Ovary (tissue), 9 donors: ENCODE data around the gene HTR3A. TPM values are rescaled to one million over a fixed set of nuclear protein-coding genes. Genes with fewer than 3 reads are reported as not detected.

Experiments used
- DNase-seq, 5 donors: peaks; one replicate each; pipeline ENCODE4 v3.0.0-alpha.2; 2019 to 2020
- H3K27ac ChIP-seq, 2 donors: fragments of 200-600 bp; one replicate each; pipeline versions ENCODE4 v1.5.1 to v1.8.0; 2019 to 2022
- H3K27me3 ChIP-seq: fragments of 200-600 bp; one replicate; pipeline ENCODE4 v1.8.0; 2022
- H3K36me3 ChIP-seq: fragments of 200-600 bp; sonication (generic); one replicate; pipeline ENCODE4 v1.5.1; 2019
- H3K4me1 ChIP-seq: one replicate; pipeline ENCODE4 v1.8.1; 2013; ENCODE audit warnings: mild to moderate bottlenecking, moderate library complexity; ENCODE audit not compliant: insufficient read depth
- H3K4me3 ChIP-seq: fragments of 200-600 bp; sonication (generic); one replicate; pipeline ENCODE4 v1.5.1; 2017
- H3K9me3 ChIP-seq, 2 donors: fragments of 200-600 bp in 1 of 2; sonication (generic) in 1 of 2; one replicate each; pipeline versions ENCODE4 v1.5.1 to v1.8.1; 2013 to 2019; ENCODE audit warnings: mild to moderate bottlenecking in 1 of 2, moderate library complexity in 1 of 2
- EP300 ChIP-seq: sonication (generic); formaldehyde crosslinking; IDR thresholded peaks from one replicate; pipeline ENCODE4 v1.6.1; 2017; ENCODE audit warnings: antibody characterized with exemption
- POLR2A ChIP-seq: fragments of 450-650 bp; IDR thresholded peaks from one replicate; pipeline ENCODE4 v1.6.1; 2017; ENCODE audit warnings: antibody characterized with exemption, mild to moderate bottlenecking, moderate library complexity
- WGBS, 3 donors: extraction: QIAGEN DNeasy Blood & Tissue Kit in 1 of 3; methylation state at CpG; one replicate each; pipeline versions ENCODE4 v1.1.5 to v1.1.7; 2013 to 2017; 5-methylcytosine and 5-hydroxymethylcytosine counted together
- intact Hi-C, 4 donors: fragments of 100-400 bp; cut with DNase I; formaldehyde crosslinking; loops; one replicate each; pipeline versions ENCODE4 v1.11.0 to v1.15.1; 2022 to 2023
- polyA plus RNA-seq, 2 donors: library from polyadenylated mRNA; stranded (reverse); fragments of 200-250 nt in 1 of 2; fragments of 350-450 nt in 1 of 2; fragmentation: Illumina TruSeq in 1 of 2; extraction: RNeasy Lipid Tissue Mini Kit (QIAGEN cat#74804) in 1 of 2; gene quantifications; one replicate each; pipeline ENCODE4 v1.2.3, GENCODE V29; 2013 to 2014
- total RNA-seq, 7 donors: library from RNA; depleted of rRNA in 2 of 7; stranded (reverse); fragments of >200 nt in 2 of 7; fragmentation: NEBNext Ultra II Directional in 3 of 7; extraction: Animal tissue kit (Norgen Biotek cat#: 25700) in 3 of 7; gene quantifications; one replicate each; pipeline versions ENCODE4 v1.1.0 to v1.2.4, GENCODE V29; 2016 to 2023
- TF ChIP-seq, protein P1 (sequence below), 3 donors: fragments of 450-650 bp in 2 of 3; fragments of 200-600 bp in 1 of 3; IDR thresholded peaks; one replicate each; pipeline versions ENCODE4 v1.5.1 to v1.8.0; 2016 to 2022; ENCODE audit warnings: antibody characterized with exemption in 3 of 3, mild to moderate bottlenecking in 1 of 3
- donor health status: DM: no; HTN: no; CAD: no; lungs with moderate emphysema.
- donor health status: DM: no; HTN: no; CAD: no.
- donor health status: Bipolar disorder and iron deficiency.
- donor health status: DM: yes; HTN: yes; CAD: no.
- donor health status: DM: no; HTN: no; CAD: no.
- donor health status: DM: yes; HTN: yes; CAD: no.

HTR3A gene
- total and polyA plus RNA-seq, 9 donors: not detected

DNA sequence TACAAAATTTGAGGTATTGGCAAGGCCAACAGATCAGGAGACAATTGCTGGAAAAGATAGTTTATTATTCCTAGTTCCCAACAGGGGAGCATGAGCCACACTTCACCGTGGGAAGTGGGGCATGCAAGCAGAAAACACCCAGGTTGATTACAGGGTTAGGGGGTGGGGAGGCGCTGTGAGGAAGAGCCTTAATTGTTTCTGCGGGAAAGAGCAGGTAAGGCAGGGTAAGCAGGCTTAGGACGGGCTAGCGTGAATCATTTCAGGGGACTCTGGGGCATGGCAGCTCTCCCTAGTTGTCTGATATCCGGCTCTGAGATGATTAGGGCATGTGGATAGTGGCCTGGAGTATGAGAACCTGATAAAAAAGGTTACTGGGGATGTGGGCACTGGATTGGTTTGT is 20.7 kb upstream of the HTR3A start:
- no peaks in the 10 kb centered on the region for H3K4me1 ChIP-seq
- H3K27me3 ChIP-seq: no peaks in the 10 kb centered on the region
- no peak for DNase-seq
- H3K4me3 ChIP-seq: no peak overlapping the region
- H3K36me3 ChIP-seq: no peaks in the 10 kb centered on the region
- WGBS, 3 donors: 56 to 61% (median 57%) methylated on average over 6 of the region's 6 CpGs
- no peaks in the 10 kb centered on the region for H3K9me3 ChIP-seq
- TF ChIP-seq POLR2A (no peak), EP300 (no peak)
- TF ChIP-seq, protein P1, sequence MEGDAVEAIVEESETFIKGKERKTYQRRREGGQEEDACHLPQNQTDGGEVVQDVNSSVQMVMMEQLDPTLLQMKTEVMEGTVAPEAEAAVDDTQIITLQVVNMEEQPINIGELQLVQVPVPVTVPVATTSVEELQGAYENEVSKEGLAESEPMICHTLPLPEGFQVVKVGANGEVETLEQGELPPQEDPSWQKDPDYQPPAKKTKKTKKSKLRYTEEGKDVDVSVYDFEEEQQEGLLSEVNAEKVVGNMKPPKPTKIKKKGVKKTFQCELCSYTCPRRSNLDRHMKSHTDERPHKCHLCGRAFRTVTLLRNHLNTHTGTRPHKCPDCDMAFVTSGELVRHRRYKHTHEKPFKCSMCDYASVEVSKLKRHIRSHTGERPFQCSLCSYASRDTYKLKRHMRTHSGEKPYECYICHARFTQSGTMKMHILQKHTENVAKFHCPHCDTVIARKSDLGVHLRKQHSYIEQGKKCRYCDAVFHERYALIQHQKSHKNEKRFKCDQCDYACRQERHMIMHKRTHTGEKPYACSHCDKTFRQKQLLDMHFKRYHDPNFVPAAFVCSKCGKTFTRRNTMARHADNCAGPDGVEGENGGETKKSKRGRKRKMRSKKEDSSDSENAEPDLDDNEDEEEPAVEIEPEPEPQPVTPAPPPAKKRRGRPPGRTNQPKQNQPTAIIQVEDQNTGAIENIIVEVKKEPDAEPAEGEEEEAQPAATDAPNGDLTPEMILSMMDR (IDR thresholded peaks at IDR 0.05): no peak
- intact Hi-C loops: no loop called here
- no peak overlapping the region for H3K27ac ChIP-seq

DNA sequence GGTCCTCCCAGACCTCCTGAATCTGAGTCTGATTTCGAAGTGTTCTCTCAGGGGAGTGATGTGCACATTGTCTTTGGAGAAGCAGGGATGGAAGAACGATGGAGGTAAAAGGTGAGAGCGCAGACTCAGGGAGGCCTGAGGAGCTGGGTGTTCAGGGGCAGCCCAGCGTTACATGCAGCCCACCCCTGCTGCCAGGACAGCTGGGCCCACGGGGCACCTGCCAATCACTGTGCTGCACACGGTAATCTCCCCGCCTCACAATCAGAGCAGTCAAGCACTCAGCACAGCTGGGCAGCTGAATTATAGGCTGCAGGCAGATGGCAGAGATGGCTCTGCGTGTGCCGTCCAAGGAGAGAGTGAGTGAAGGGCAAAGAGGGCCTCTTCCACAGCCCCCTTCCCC is 17.9 kb upstream of the HTR3A start:
- TF ChIP-seq, protein P1 (IDR thresholded peaks at IDR 0.05): no peak
- TF ChIP-seq EP300: no peak
- no peak for TF ChIP-seq POLR2A
- no peak for DNase-seq
- Histone ChIP-seq H3K27ac (no peak overlapping the region), H3K36me3 (no peaks in the 10 kb centered on the region), H3K4me3 (no peak overlapping the region), H3K27me3 (no peaks in the 10 kb centered on the region), H3K9me3 (no peaks in the 10 kb centered on the region), H3K4me1 (no peaks in the 10 kb centered on the region)
- intact Hi-C loops: no loop called here
- WGBS, 3 donors: 39 to 46% (median 41%) methylated on average over 9 of the region's 9 CpGs

DNA sequence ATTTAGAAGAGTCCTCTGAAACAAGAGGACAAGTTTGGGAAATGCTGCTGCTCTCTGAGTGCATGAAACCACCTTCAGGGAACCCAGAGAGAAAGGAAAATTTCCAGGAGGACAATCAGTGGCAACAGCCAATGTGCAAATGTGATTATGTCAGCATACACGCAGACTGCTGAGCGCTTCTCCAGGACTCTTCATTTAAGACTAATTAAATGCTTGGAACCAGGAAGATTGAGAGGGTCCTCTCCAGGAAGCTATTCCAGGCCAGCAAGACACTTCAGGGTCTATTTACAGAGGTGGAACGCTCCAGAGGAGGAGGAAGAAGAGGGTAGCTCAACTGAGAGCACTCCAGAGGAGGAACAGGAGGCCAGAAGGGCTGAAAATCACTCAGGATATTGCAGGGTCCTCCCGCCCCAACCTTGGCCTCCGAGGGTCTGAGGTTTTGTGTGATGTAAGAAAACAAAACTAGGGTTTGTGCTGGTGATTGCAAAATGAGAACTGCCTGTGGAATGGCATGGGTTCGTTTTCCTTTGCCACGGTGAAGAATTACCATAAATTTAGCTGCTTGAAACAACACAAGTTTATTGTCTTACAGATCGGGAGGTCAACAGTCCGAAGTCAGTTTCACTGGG is 14.1 kb upstream of the HTR3A start:
- Histone ChIP-seq H3K4me1 (no peaks in the 10 kb centered on the region), H3K27me3 (no peaks in the 10 kb centered on the region), H3K36me3 (no peaks in the 10 kb centered on the region), H3K27ac (no peak overlapping the region), H3K4me3 (no peak overlapping the region), H3K9me3 (no peaks in the 10 kb centered on the region)
- intact Hi-C loops: no loop called here
- no peak for DNase-seq
- 35 to 39% (median 38%) methylated on average over 9 of the region's 9 CpGs for WGBS, 3 donors
- TF ChIP-seq EP300: no peak
- TF ChIP-seq, protein P1 (IDR thresholded peaks at IDR 0.05): no peak
- TF ChIP-seq POLR2A: no peak

DNA sequence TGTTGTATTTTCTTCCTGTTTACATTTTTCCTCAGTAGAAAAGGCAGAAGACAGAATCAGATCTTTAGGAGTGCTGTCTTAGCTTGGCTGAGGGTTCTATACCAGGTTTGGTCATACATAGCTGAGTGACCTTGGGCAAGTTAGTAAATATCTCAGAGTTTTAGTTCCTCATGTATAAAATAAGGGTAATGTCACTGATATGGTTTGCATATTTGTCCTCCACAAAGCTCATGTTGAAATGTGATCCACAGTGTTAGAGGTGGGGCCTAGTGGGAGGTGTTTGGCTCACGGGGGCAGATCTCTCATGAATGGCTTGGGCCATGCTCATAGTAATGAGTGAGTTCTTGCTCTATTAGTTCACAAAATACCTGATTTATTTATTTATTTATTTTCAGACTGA is 7.5 kb upstream of the HTR3A start:
- 10 to 23% (median 15%) methylated on average over 1 of the region's 1 CpG for WGBS, 3 donors
- intact Hi-C loops: no loop called here

More for the DNA sequence above, 7.5 kb upstream of the HTR3A start:
- Histone ChIP-seq H3K4me1 (no peaks in the 10 kb centered on the region), H3K9me3 (no peaks in the 10 kb centered on the region), H3K27me3 (no peaks in the 10 kb centered on the region), H3K4me3 (no peak overlapping the region), H3K27ac (no peak overlapping the region), H3K36me3 (no peaks in the 10 kb centered on the region)
- TF ChIP-seq POLR2A: no peak
- TF ChIP-seq EP300: no peak
- TF ChIP-seq, protein P1 (IDR thresholded peaks at IDR 0.05): no peak
- DNase-seq: no peak
